Neural cell (in vitro differentiated cells): Measurements from ENCODE around the gene ZNF682. TPM values are rescaled to one million over a fixed set of nuclear protein-coding genes. Genes with fewer than 3 reads are reported as not detected.
A peak's percentile ranks its signal among the peaks of the same experiment; 100 is the strongest.
"Not testable (repeated sequence)": the region's sequence is repeated elsewhere in the genome, so short reads cannot be mapped to it uniquely, and the experiment has no call there.

Source experiments
- H2AFZ ChIP-seq: fragments of 200-600, 300-800 bp; sonication (generic), shearing (Covaris generic); 2 replicates; pipeline ENCODE4 v1.6.0; 2014; ENCODE audit warnings: low read depth, mild to moderate bottlenecking, antibody characterized with exemption, low read length, moderate library complexity
- H3F3A ChIP-seq: fragments of 200-600 bp; shearing (Covaris generic); 2 replicates; pipeline ENCODE4 v1.6.1; 2016; ENCODE audit warnings: mild to moderate bottlenecking, moderate library complexity, mixed read lengths, antibody characterized with exemption, low read length; ENCODE audit not compliant: insufficient read depth, poor library complexity, severe bottlenecking
- H3K27ac ChIP-seq: fragments of 200-600, 300-800 bp; sonication (generic), shearing (Covaris generic); 2 replicates; pipeline ENCODE4 v1.5.1; 2014; ENCODE audit warnings: mild to moderate bottlenecking, low read length, moderate library complexity
- H3K27me3 ChIP-seq: fragments of 300-800, 200-600 bp; sonication (generic), shearing (Covaris generic); 2 replicates; pipeline ENCODE4 v1.6.0; 2014; ENCODE audit warnings: mild to moderate bottlenecking, low read depth, low read length, moderate library complexity; ENCODE audit not compliant: insufficient read depth
- H3K36me3 ChIP-seq: fragments of 300-800, 200-600 bp; sonication (generic), shearing (Covaris generic); 2 replicates; pipeline ENCODE4 v1.5.1; 2014; ENCODE audit warnings: mild to moderate bottlenecking, antibody characterized with exemption, low read length, moderate library complexity; ENCODE audit not compliant: insufficient read depth
- H3K4me2 ChIP-seq: fragments of 300-800, 200-600 bp; sonication (generic), shearing (Covaris generic); 2 replicates; pipeline ENCODE4 v1.6.0; 2014; ENCODE audit warnings: mild to moderate bottlenecking, low read length
- H3K4me3 ChIP-seq: fragments of 300-800, 200-600 bp; sonication (generic), shearing (Covaris generic); 2 replicates; pipeline ENCODE4 v1.5.1; 2014; ENCODE audit warnings: mild to moderate bottlenecking, low read length, moderate library complexity
- H3K79me2 ChIP-seq: fragments of 200-600 bp; shearing (Covaris generic); replicated peaks from 2 replicates; pipeline ENCODE4 v1.6.0; 2014; ENCODE audit warnings: mild to moderate bottlenecking, low read length, moderate library complexity; ENCODE audit not compliant: insufficient read depth
- H3K9ac ChIP-seq: fragments of 300-800, 200-600 bp; sonication (generic), shearing (Covaris generic); 2 replicates; pipeline ENCODE4 v1.6.1; 2016; ENCODE audit warnings: mild to moderate bottlenecking, low read length, mixed read lengths
- H3K9me2 ChIP-seq: fragments of 200-600 bp; shearing (Covaris generic); 2 replicates; pipeline ENCODE4 v1.6.1; 2016; ENCODE audit warnings: mild to moderate bottlenecking, low read length, mixed read lengths; ENCODE audit not compliant: insufficient read depth
- H3K9me3 ChIP-seq: fragments of 200-600, 300-800 bp; sonication (generic), shearing (Covaris generic); 2 replicates; pipeline ENCODE4 v1.6.1; 2016; ENCODE audit warnings: mild to moderate bottlenecking, mixed run types, low read length, moderate library complexity, mixed read lengths
- H4K20me1 ChIP-seq: fragments of 200-600 bp; shearing (Covaris generic); 2 replicates; pipeline ENCODE4 v1.6.1; 2016; ENCODE audit warnings: mild to moderate bottlenecking, mixed run types; ENCODE audit not compliant: insufficient read depth
- EP300 ChIP-seq: fragments of 450-650 bp; conservative IDR thresholded peaks from 2 replicates; pipeline ENCODE4 v1.6.1; 2014; ENCODE audit warnings: antibody characterized with exemption, mild to moderate bottlenecking, moderate library complexity; ENCODE audit not compliant: poor library complexity, severe bottlenecking
- MXI1 ChIP-seq: fragments of 450-650 bp; conservative IDR thresholded peaks from 2 replicates; pipeline ENCODE4 v1.6.1; 2014; ENCODE audit warnings: antibody characterized with exemption, mild to moderate bottlenecking; ENCODE audit not compliant: poor library complexity, severe bottlenecking
- POLR2AphosphoS5 ChIP-seq: IDR thresholded peaks from 2 replicates; pipeline ENCODE4 v1.6.1; 2012
- RAD21 ChIP-seq: fragments of 450-650 bp; conservative IDR thresholded peaks from 2 replicates; pipeline ENCODE4 v1.6.1; 2014; ENCODE audit warnings: antibody characterized with exemption, mild to moderate bottlenecking, moderate library complexity
- SMC3 ChIP-seq: fragments of 450-650 bp; conservative IDR thresholded peaks from 2 replicates; pipeline ENCODE4 v1.6.1; 2014; ENCODE audit warnings: antibody characterized with exemption, mild to moderate bottlenecking, moderate library complexity; ENCODE audit not compliant: poor library complexity
- TAF1 ChIP-seq: IDR thresholded peaks from 2 replicates; pipeline ENCODE4 v1.6.1; 2012; ENCODE audit warnings: low read depth
- polyA plus RNA-seq: library from polyadenylated mRNA; depleted of rRNA; stranded (reverse); fragments of >200 nt; gene quantifications from 2 replicates; pipeline ENCODE4 v1.2.3, GENCODE V29; 2014
- TF ChIP-seq, protein P1 (sequence below): fragments of 450-650 bp; IDR thresholded peaks from 2 replicates; pipeline ENCODE4 v1.5.1; 2014; ENCODE audit warnings: antibody characterized with exemption, mild to moderate bottlenecking, moderate library complexity; ENCODE audit not compliant: poor library complexity, severe bottlenecking

ZNF682 gene
- polyA plus RNA-seq, 1 donor from 2014 or later: 57.1 TPM

DNA sequence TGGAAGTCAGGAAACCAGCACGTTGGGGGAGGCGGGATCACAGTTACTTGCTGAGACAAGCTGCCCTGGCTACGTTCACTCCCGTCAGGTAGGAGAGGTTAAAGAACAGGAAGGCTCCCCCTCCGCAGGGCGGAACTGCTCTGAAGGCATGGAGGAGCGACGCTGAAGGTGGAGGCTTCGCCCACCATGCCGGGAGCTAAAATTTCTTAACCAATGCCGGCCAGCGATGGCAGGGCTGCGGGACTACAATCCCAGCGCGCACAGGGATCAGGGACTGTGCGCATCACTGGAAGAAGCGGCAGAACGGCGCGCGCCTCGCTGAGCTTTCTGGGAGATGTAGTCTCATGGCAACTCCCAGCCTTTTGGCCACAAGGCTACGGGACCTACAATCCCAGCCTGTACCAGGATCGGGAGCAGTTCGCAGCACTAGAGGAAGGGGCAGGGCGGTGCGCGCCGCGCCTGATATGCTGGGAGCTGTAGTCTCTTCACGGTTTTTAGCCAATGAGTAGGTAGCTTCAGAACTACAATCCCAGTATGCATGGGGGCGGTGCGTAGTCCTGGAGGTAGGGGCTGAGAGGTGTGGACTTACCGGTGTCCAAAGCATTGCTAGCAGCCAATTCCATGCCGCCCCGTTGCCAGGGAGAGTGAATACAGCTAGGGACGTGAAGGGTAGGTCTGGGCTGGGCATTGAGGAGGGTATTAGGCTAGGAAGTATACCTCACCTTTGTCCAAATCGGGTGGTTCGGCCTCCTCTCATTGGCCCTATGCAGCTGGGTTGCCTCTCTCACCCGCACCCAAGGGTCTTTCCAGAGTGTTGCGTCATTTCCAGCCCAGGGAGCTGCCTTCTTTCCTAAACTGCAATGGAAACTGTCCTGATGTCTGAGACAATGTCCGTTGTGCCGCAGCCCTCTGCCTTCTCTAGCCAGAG is 12.8 kb upstream of the ZNF682 start:
- H3K9ac ChIP-seq: peak overlapping the region; percentile 75
- peak overlapping the region; percentile 81 for H2AFZ ChIP-seq
- no peaks in the 10 kb centered on the region for H4K20me1 ChIP-seq
- no peaks in the 10 kb centered on the region for H3K27me3 ChIP-seq
- H3K79me2 ChIP-seq: no peaks in the 10 kb centered on the region
- peak overlapping the region; percentile 71 for H3K4me3 ChIP-seq
- peak overlapping the region; percentile 71 for H3K27ac ChIP-seq
- no peaks in the 10 kb centered on the region for H3K9me2 ChIP-seq
- no peaks in the 10 kb centered on the region for H3F3A ChIP-seq
- H3K36me3 ChIP-seq: no peaks in the 10 kb centered on the region
- H3K9me3 ChIP-seq: no peaks in the 10 kb centered on the region
- TF ChIP-seq TAF1 (no peak), EP300 (peak; percentile 13), MXI1 (peak; percentile 78), POLR2AphosphoS5 (peak; percentile 68), SMC3 (peak; percentile 31), RAD21 (no peak)
- TF ChIP-seq, protein P1, sequence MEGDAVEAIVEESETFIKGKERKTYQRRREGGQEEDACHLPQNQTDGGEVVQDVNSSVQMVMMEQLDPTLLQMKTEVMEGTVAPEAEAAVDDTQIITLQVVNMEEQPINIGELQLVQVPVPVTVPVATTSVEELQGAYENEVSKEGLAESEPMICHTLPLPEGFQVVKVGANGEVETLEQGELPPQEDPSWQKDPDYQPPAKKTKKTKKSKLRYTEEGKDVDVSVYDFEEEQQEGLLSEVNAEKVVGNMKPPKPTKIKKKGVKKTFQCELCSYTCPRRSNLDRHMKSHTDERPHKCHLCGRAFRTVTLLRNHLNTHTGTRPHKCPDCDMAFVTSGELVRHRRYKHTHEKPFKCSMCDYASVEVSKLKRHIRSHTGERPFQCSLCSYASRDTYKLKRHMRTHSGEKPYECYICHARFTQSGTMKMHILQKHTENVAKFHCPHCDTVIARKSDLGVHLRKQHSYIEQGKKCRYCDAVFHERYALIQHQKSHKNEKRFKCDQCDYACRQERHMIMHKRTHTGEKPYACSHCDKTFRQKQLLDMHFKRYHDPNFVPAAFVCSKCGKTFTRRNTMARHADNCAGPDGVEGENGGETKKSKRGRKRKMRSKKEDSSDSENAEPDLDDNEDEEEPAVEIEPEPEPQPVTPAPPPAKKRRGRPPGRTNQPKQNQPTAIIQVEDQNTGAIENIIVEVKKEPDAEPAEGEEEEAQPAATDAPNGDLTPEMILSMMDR: peak; percentile 60
- H3K4me2 ChIP-seq: peak overlapping the region; percentile 63

DNA sequence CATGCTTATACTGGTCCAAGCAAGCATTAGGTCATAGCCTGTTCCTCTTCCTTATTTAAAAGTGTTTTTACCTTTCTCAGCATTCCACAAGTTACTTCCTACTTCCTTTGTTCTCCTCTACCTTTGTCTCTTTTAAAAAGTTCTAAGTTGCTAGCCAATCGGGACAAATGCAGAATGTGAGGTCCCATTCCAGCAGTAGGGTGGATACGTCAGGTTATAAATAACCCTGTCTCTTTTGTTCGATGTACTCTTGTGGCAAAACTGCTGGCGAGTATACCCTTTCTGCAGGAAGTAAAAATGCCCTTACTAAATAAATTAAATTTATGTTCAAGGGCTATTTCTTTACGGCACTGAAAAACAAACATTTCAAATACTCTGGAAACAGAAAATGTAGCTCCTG is 6.4 kb upstream of the ZNF682 start:
- not testable (repeated sequence) for H4K20me1 ChIP-seq, H2AFZ ChIP-seq, H3K4me3 ChIP-seq, H3K79me2 ChIP-seq, H3K9ac ChIP-seq, H3K36me3 ChIP-seq, H3F3A ChIP-seq, H3K27me3 ChIP-seq, H3K27ac ChIP-seq, H3K4me2 ChIP-seq, H3K9me2 ChIP-seq, H3K9me3 ChIP-seq

GRCh38 chr19:20044663-20045062 is 5.4 kb upstream of the ZNF682 start:
- H3K79me2 ChIP-seq: no peaks in the 10 kb centered on the region
- H3K9ac ChIP-seq: no peak overlapping the region
- no peaks in the 10 kb centered on the region for H3K9me3 ChIP-seq
- no peaks in the 10 kb centered on the region for H3F3A ChIP-seq
- peak overlapping the region; percentile 68 for H3K27ac ChIP-seq
- H3K36me3 ChIP-seq: no peaks in the 10 kb centered on the region
- no peaks in the 10 kb centered on the region for H3K27me3 ChIP-seq
- H3K9me2 ChIP-seq: no peaks in the 10 kb centered on the region
- H2AFZ ChIP-seq: no peak overlapping the region
- TF ChIP-seq EP300 (peak; percentile 87), MXI1 (no peak), POLR2AphosphoS5 (peak; percentile 68), TAF1 (no peak)
- TF ChIP-seq, protein P1: no peak
- peak overlapping the region; percentile 25 for H3K4me2 ChIP-seq
- peak overlapping the region; percentile 48 for H3K4me3 ChIP-seq
- H4K20me1 ChIP-seq: no peaks in the 10 kb centered on the region
